Nephron progenitor cell (in vitro differentiated cells): ENCODE results near the gene TBCA.

ENCODE experiments used
- DNase-seq: peaks from one replicate; pipeline ENCODE4 v3.0.0; 2021
- H3K27ac Mint-ChIP-seq: 2 replicates; pipeline ENCODE4 v1.8.0; 2021; ENCODE audit warnings: mild to moderate bottlenecking, moderate library complexity, mixed read lengths
- H3K27me3 Mint-ChIP-seq: 2 replicates; pipeline ENCODE4 v1.8.0; 2021; ENCODE audit warnings: mild to moderate bottlenecking, low read depth, mixed read lengths; ENCODE audit not compliant: poor library complexity
- H3K36me3 Mint-ChIP-seq: 2 replicates; pipeline ENCODE4 v1.8.0; 2021; ENCODE audit warnings: low read depth, mixed read lengths
- H3K4me1 Mint-ChIP-seq: 2 replicates; pipeline ENCODE4 v1.8.0; 2021; ENCODE audit warnings: mixed read lengths
- H3K4me3 Mint-ChIP-seq: 2 replicates; pipeline ENCODE4 v1.8.0; 2021; ENCODE audit warnings: mild to moderate bottlenecking, moderate library complexity, mixed read lengths
- H3K9me3 Mint-ChIP-seq: 2 replicates; pipeline ENCODE4 v1.8.0; 2021; ENCODE audit warnings: mild to moderate bottlenecking, moderate library complexity, mixed read lengths
- CTCF ChIP-seq: fragments of 200-600 bp; sonication (generic); IDR thresholded peaks from 2 replicates; pipeline ENCODE4 v1.5.0; 2021; ENCODE audit warnings: antibody characterized with exemption

TBCA gene

GRCh38 chr5:77741608-77742007, 34.5 kb downstream of the TBCA start:
- no peak for DNase-seq
- Mint-ChIP-seq H3K36me3 (peaks cover 44% of the 10 kb centered on the region), H3K9me3 (peaks cover 2% of the 10 kb centered on the region), H3K4me1 (no peaks in the 10 kb centered on the region), H3K27ac (no peak overlapping the region), H3K4me3 (no peak overlapping the region), H3K27me3 (no peaks in the 10 kb centered on the region)
- TF ChIP-seq CTCF: no peak

GRCh38 chr5:77734885-77735284, 41.3 kb downstream of the TBCA start:
- no peak overlapping the region for H3K27ac Mint-ChIP-seq
- peaks cover 82% of the 10 kb centered on the region for H3K36me3 Mint-ChIP-seq
- H3K4me3 Mint-ChIP-seq: no peak overlapping the region
- no peaks in the 10 kb centered on the region for H3K27me3 Mint-ChIP-seq
- peaks cover 40% of the 10 kb centered on the region for H3K9me3 Mint-ChIP-seq
- no peak for TF ChIP-seq CTCF
- H3K4me1 Mint-ChIP-seq: no peaks in the 10 kb centered on the region
- DNase-seq: no peak

DNA sequence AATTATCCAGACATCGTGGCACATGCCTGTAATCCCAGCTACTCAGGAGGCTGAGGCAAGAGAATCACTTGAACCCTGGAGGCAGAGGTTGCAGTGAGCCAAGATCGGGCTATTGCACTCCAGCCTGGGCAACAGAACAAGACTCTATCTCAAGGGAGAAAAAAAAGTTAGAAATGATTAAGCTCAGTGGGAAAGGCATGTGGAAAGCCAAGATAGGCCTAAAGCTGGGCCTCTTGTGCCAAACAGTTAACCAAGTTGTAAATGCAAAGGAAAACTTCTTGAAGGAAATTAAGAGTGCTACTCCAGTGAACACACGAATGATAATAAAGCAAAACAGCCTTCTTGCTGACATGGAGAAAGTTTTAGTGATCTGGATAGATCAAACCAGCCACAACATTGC, 43.0 kb downstream of the TBCA start:
- no peaks in the 10 kb centered on the region for H3K4me1 Mint-ChIP-seq
- no peak overlapping the region for H3K4me3 Mint-ChIP-seq
- no peak overlapping the region for H3K27ac Mint-ChIP-seq
- H3K27me3 Mint-ChIP-seq: no peaks in the 10 kb centered on the region
- TF ChIP-seq CTCF: no peak
- peaks cover 94% of the 10 kb centered on the region for H3K36me3 Mint-ChIP-seq
- DNase-seq: no peak
- H3K9me3 Mint-ChIP-seq: peaks cover 40% of the 10 kb centered on the region

DNA sequence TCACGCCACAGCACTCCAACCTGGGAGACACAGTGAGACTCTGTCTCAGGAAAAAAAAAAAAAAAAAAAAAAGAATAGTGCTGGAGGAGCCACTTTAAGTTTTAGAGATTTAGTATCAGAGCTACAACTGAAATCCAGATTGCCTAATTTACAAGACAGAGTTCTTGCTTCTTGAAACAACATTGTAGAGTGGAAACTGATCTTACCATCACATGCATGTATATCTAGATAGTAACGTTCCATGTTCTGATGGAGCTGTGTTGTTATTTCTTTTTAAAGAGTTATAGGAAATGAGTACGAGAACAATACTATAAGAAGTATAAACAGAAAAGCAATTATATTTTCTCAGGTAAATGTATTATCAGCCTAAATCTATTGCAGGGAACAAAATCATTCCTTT, 48.9 kb downstream of the TBCA start:
- H3K9me3 Mint-ChIP-seq: no peaks in the 10 kb centered on the region
- no peaks in the 10 kb centered on the region for H3K4me1 Mint-ChIP-seq
- no peaks in the 10 kb centered on the region for H3K27me3 Mint-ChIP-seq
- H3K4me3 Mint-ChIP-seq: no peak overlapping the region
- no peak for TF ChIP-seq CTCF
- H3K27ac Mint-ChIP-seq: peak overlapping the region; percentile 57
- no peak for DNase-seq
- H3K36me3 Mint-ChIP-seq: peaks cover 45% of the 10 kb centered on the region

DNA sequence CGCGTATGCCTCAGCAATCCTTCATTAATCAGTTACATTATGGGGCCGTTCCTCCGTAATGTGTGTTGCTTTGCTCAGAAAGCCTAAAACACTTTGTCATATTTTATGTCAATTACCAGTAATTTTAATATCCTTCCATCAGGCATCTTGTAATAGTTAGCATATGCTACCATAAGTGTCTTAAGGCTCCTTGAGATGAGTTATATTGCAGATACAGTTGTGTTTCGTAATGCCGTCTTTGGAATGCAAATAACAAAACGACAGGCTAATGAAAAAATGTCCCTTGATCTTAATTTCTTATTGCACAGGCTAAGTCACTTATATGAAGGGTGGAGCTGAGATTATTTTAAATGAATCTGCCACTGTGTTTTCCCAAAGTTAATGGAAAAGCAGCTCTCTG, 50.5 kb downstream of the TBCA start:
- no peak for DNase-seq
- no peak overlapping the region for H3K4me3 Mint-ChIP-seq
- H3K9me3 Mint-ChIP-seq: no peaks in the 10 kb centered on the region
- TF ChIP-seq CTCF: no peak
- no peaks in the 10 kb centered on the region for H3K27me3 Mint-ChIP-seq
- H3K27ac Mint-ChIP-seq: no peak overlapping the region
- H3K36me3 Mint-ChIP-seq: peaks cover 31% of the 10 kb centered on the region
- H3K4me1 Mint-ChIP-seq: no peaks in the 10 kb centered on the region

DNA sequence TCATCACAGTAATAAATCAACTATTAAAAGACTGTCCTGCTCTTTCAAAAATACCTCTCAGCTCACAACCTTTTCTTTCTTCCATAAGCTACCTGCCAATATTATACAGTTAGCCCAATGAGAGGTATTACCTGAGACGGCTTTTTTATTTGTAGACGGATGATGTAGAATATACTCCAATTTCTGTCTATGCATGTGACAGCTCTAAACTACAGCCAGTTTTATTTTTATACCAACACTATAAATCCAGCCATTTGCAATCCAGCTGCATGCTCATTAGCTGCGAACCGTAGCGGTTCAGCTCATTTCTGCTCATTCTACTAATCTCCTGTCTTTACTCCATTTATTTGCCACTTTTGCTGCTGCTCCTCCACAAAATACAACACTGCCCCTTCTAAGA, 51.2 kb downstream of the TBCA start:
- Mint-ChIP-seq H3K27me3 (no peaks in the 10 kb centered on the region), H3K36me3 (peaks cover 28% of the 10 kb centered on the region), H3K9me3 (no peaks in the 10 kb centered on the region), H3K4me1 (peaks cover 3% of the 10 kb centered on the region), H3K27ac (no peak overlapping the region), H3K4me3 (no peak overlapping the region)
- TF ChIP-seq CTCF: no peak
- DNase-seq: no peak
